ENCODE measurements around the gene ABHD16B.

GRCh38 chr20:63896264-63897105 lies 35.2 kb downstream of the ABHD16B start:
- TF ChIP-seq POLR2AphosphoS5 (IDR thresholded peaks at IDR 0.05) (no peak), POLR2A (IDR thresholded peaks at IDR 0.05) (no peak), CTCF (IDR thresholded peaks at IDR 0.05) (no peak)
